K562 (cell line): Measurements from ENCODE around the gene GFOD1.

Source experiments
- CCAR2 ChIP-seq: fragments of 200-400 bp; formaldehyde crosslinking; IDR thresholded peaks from 2 replicates; pipeline ENCODE4 v1.6.1; 2017; ENCODE audit warnings: mild to moderate bottlenecking, low read depth, low read length
- CTCF ChIP-seq, 3 experiments: IDR thresholded peaks in 2 of 3; conservative IDR thresholded peaks in 1 of 3; 2 replicates each; pipeline ENCODE4 v1.5.1; 2011 to 2012; ENCODE audit warnings: low read length in 3 of 3, mild to moderate bottlenecking in 3 of 3, control low read depth in 2 of 3, improper control_type of control experiment in 1 of 3, inconsistent platforms in 1 of 3, low read depth in 1 of 3, mixed read lengths in 1 of 3, moderate library complexity in 1 of 3; ENCODE audit not compliant: insufficient read depth in 2 of 3
- ILF3 ChIP-seq: fragments of 450-650 bp; IDR thresholded peaks from 2 replicates; pipeline ENCODE4 v1.6.1; 2018; ENCODE audit warnings: antibody characterized with exemption, mild to moderate bottlenecking, moderate library complexity, borderline replicate concordance
- MYC ChIP-seq, 2 experiments: fragments of 250-450 bp in 1 of 2; sonication (Bioruptor Pico) in 1 of 2; IDR thresholded peaks; 2 replicates each; pipeline versions ENCODE4 v1.5.1 to v1.6.1; 2012 to 2021; ENCODE audit warnings: low read depth in 2 of 2, borderline replicate concordance in 1 of 2, improper control_type of control experiment in 1 of 2, low read length in 1 of 2, mild to moderate bottlenecking in 1 of 2, moderate library complexity in 1 of 2
- SIN3B ChIP-seq: fragments of 450-650 bp; IDR thresholded peaks from 2 replicates; pipeline ENCODE4 v1.6.1; 2017; ENCODE audit warnings: low read depth, mild to moderate bottlenecking, moderate library complexity
- ZFP1 ChIP-seq: fragments of 450-650 bp; formaldehyde crosslinking; IDR thresholded peaks from 2 replicates; pipeline ENCODE4 v1.4.0; 2020; ENCODE audit warnings: mild to moderate bottlenecking, mixed read lengths
- ZNF174 ChIP-seq: fragments of 250-450 bp; sonication (Bioruptor Pico); IDR thresholded peaks from 2 replicates; pipeline ENCODE4 v1.4.0; 2020; ENCODE audit warnings: mild to moderate bottlenecking
- TF ChIP-seq, protein P1 (sequence below), 2 experiments: IDR thresholded peaks in 1 of 2; conservative IDR thresholded peaks in 1 of 2; 2 replicates each; pipeline ENCODE4 v1.6.1; 2016; ENCODE audit warnings: low read depth in 2 of 2, mild to moderate bottlenecking in 1 of 2, missing compliant biosample characterization in 1 of 2, missing genetic modification characterization in 1 of 2, moderate library complexity in 1 of 2
- TF ChIP-seq, protein P2 (sequence below): fragments of 450-650 bp; IDR thresholded peaks from 2 replicates; pipeline ENCODE4 v1.6.1; 2014; ENCODE audit warnings: low read depth, mild to moderate bottlenecking, moderate library complexity, borderline replicate concordance

DNA sequence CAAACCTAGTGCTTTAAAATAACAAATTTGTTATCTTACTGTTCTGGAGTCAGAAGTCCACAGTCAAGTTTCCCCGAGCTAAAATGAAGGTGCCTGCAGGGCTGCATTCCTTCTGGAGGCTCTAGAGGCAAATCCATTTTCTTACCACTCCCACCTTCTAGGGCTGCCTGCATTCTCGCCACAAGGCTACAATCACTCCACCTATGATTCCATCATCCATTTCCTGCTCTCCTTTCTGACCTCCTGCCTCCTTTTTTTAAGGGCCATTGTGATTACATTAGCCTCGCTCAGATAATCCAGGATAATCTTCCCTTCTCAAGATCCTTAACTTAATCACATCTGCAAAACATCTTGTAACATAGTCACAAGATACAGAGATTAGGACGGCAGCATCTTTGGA lies 44.6 kb upstream of the GFOD1 start:
- TF ChIP-seq SIN3B (no peak), ILF3 (no peak), MYC (IDR thresholded peaks at IDR 0.05; ENCODE audit: low read depth, low read length) (no peak), MYC (CRISPR knock-in tag; IDR thresholded peaks at IDR 0.05; ENCODE audit: borderline replicate concordance, low read depth) (no peak), ZFP1 (CRISPR knock-in tag) (no peak), CTCF (IDR thresholded peaks at IDR 0.05 in 2 of 3, conservative IDR thresholded peaks at IDR 0.05 in 1 of 3; ENCODE audit: insufficient read depth in 2 of 3, low read depth in 1 of 3, low read length in 3 of 3) (no peak), ZNF174 (CRISPR knock-in tag) (no peak), CCAR2 (no peak)
- TF ChIP-seq, protein P1, sequence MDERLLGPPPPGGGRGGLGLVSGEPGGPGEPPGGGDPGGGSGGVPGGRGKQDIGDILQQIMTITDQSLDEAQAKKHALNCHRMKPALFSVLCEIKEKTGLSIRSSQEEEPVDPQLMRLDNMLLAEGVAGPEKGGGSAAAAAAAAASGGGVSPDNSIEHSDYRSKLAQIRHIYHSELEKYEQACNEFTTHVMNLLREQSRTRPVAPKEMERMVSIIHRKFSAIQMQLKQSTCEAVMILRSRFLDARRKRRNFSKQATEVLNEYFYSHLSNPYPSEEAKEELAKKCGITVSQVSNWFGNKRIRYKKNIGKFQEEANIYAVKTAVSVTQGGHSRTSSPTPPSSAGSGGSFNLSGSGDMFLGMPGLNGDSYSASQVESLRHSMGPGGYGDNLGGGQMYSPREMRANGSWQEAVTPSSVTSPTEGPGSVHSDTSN (CRISPR knock-in tag; IDR thresholded peaks at IDR 0.05; ENCODE audit: low read depth), result no peak
- TF ChIP-seq, protein P1 (tag; conservative IDR thresholded peaks at IDR 0.05; ENCODE audit: low read depth), result no peak
- TF ChIP-seq, protein P2, sequence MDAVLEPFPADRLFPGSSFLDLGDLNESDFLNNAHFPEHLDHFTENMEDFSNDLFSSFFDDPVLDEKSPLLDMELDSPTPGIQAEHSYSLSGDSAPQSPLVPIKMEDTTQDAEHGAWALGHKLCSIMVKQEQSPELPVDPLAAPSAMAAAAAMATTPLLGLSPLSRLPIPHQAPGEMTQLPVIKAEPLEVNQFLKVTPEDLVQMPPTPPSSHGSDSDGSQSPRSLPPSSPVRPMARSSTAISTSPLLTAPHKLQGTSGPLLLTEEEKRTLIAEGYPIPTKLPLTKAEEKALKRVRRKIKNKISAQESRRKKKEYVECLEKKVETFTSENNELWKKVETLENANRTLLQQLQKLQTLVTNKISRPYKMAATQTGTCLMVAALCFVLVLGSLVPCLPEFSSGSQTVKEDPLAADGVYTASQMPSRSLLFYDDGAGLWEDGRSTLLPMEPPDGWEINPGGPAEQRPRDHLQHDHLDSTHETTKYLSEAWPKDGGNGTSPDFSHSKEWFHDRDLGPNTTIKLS, result no peak
